SU-DHL-6 (cell line): ENCODE data around the gene CRADD.

Source experiments
- EZH2phosphoT487 ChIP-seq: fragments of 200-600 bp; sonication (generic), shearing (Covaris generic); conservative IDR thresholded peaks from 2 replicates; pipeline ENCODE4 v1.6.1; 2018; ENCODE audit warnings: mild to moderate bottlenecking, antibody characterized with exemption, low read length, moderate library complexity, mixed read lengths
- TF ChIP-seq, protein P1 (sequence below): fragments of 200-600 bp; sonication (generic); IDR thresholded peaks from one replicate; pipeline ENCODE4 v1.5.1; 2017; ENCODE audit warnings: antibody characterized with exemption, mild to moderate bottlenecking, low read length, moderate library complexity; ENCODE audit not compliant: insufficient read depth, poor library complexity, severe bottlenecking

DNA sequence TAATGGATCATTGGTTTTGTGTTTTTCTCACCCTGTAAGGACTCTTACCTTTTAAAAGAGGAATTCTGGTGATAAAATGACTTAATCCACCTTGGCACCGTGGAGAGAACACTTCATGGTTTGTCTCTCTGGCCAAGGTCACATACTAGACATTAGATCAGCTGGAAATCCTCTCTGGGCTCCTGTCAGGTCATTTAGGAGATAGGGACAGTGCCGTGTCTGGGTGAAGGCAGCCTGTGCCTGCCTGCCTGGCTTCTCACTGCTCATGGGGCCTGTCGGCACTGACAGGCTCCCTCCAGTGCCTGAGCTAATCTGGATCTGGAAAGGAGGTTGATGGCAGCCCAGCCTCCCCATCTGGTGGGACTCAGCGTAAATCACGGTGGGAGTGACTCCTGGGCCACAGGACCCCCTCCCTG is 5.7 kb downstream of the CRADD start:
- TF ChIP-seq, protein P1, sequence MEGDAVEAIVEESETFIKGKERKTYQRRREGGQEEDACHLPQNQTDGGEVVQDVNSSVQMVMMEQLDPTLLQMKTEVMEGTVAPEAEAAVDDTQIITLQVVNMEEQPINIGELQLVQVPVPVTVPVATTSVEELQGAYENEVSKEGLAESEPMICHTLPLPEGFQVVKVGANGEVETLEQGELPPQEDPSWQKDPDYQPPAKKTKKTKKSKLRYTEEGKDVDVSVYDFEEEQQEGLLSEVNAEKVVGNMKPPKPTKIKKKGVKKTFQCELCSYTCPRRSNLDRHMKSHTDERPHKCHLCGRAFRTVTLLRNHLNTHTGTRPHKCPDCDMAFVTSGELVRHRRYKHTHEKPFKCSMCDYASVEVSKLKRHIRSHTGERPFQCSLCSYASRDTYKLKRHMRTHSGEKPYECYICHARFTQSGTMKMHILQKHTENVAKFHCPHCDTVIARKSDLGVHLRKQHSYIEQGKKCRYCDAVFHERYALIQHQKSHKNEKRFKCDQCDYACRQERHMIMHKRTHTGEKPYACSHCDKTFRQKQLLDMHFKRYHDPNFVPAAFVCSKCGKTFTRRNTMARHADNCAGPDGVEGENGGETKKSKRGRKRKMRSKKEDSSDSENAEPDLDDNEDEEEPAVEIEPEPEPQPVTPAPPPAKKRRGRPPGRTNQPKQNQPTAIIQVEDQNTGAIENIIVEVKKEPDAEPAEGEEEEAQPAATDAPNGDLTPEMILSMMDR = no peak
- no peak for TF ChIP-seq EZH2phosphoT487
